Measurements from ENCODE around the gene SLC16A3. TPM values are rescaled to one million over a fixed set of nuclear protein-coding genes. Genes with fewer than 3 reads are reported as not detected.

Gene SLC16A3
- total RNA-seq, 2 donors from 2014 or later = 2.0 to 5.4 TPM

DNA sequence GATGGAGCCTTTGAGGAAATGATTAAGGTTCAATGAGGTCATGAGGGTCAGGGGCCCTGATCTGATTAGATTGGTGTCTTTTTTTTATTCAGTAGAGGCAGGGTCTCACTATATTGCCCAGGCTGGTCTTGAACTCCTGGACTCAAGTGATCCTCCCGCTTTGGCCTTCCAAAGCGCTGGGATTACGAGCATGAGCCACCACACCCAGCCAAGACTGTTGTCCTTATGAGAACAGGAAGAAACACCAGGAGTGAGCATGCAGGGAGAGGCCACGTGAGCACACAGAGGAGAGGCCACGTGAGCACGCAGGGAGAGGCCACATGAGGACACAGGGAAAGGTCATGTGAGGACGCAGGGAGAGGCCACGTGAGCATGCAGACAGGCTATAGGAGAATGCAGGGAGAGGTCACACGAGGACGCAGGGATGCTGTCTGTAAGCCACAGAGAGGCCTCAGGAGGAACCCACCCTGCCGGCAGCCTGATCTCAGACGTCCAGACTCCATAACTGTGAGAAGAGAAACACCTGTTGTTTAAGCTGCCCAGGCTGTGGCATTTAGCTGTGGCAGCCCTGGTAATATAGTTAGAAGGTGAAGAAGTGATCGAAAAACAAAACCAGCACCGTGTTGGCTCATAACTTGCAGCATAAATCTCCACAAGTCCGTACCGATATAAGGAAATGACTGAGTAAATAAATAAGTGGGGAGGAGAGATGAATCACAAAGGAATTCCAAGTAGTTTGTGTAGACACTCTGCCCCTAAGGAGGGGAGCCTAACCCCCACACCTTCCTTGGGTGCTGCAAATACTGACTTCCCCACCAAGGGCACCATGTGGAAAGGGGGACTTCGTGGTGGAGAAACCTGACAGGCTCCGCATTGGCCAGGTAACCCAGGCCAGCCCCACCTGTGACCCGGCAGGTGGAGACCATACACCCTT is 59.3 kb downstream of the SLC16A3 start:
- intact Hi-C loops (cut with DNase I) = no loop called here
- WGBS, 2 donors = 14 to 15% methylated on average over 18 to 19 of the region's 19 CpGs
- Histone ChIP-seq H3K9me3 (no peaks in the 10 kb centered on the region), H3K27ac (peak overlapping the region; percentile 81 to 98 (median 92)), H3K27me3 (no peaks in the 10 kb centered on the region), H3K36me3 (replicated peaks in 1 of 2; ENCODE audit: insufficient read depth in 1 of 2, low read depth in 2 of 2) (no peaks in the 10 kb centered on the region), H3K4me3 (no peak overlapping the region), H3K4me1 (peaks cover 38% of the 10 kb centered on the region)
- TF ChIP-seq, protein P1, sequence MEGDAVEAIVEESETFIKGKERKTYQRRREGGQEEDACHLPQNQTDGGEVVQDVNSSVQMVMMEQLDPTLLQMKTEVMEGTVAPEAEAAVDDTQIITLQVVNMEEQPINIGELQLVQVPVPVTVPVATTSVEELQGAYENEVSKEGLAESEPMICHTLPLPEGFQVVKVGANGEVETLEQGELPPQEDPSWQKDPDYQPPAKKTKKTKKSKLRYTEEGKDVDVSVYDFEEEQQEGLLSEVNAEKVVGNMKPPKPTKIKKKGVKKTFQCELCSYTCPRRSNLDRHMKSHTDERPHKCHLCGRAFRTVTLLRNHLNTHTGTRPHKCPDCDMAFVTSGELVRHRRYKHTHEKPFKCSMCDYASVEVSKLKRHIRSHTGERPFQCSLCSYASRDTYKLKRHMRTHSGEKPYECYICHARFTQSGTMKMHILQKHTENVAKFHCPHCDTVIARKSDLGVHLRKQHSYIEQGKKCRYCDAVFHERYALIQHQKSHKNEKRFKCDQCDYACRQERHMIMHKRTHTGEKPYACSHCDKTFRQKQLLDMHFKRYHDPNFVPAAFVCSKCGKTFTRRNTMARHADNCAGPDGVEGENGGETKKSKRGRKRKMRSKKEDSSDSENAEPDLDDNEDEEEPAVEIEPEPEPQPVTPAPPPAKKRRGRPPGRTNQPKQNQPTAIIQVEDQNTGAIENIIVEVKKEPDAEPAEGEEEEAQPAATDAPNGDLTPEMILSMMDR (IDR thresholded peaks at IDR 0.05) = peak in 1 of 7 experiments; percentile 9
- TF ChIP-seq POLR2A (IDR thresholded peaks at IDR 0.05) = peak in 2 of 3 donors; percentile 56 to 71
- ATAC-seq = peak; percentile 78
- peak; percentile 94 to 98 (median 96) for DNase-seq

Small RNAs within 50 kb of the gene (microRNA-seq; reads per million reads assigned to microRNA genes)
- 0 reads per million in 2 donors for gene MIR6787 (ENCODE audit: borderline number of aligned reads in 2 of 2, borderline replicate concordance in 2 of 2)

Other genes starting within 250 kb of the SLC16A3 start
- 10 to 100 TPM; 16.5 to 24.4 TPM for gene CENPX, start 206.2 kb upstream of the SLC16A3 start, total RNA-seq
- gene LRRC45, start 205.7 kb upstream of the SLC16A3 start, total RNA-seq = 10 to 100 TPM in 1 of 2 donors, 1 to 10 TPM in 1; 8.0 to 36.3 TPM
- 1 to 10 TPM in 1 of 2 donors, not detected in 1; 3.1 TPM for gene RAC3, start 197.4 kb upstream of the SLC16A3 start, total RNA-seq
- 100 to 1,000 TPM in 1 of 2 donors, 10 to 100 TPM in 1; 82.2 to 205 TPM for gene DCXR, start 191.3 kb upstream of the SLC16A3 start, total RNA-seq
- 10 to 100 TPM; 37.9 to 43.1 TPM for gene RFNG, start 177.2 kb upstream of the SLC16A3 start, total RNA-seq
- 10 to 100 TPM; 63.0 to 86.4 TPM for gene GPS1, start 177.1 kb upstream of the SLC16A3 start, total RNA-seq
- 100 to 1,000 TPM in 1 of 2 donors, 10 to 100 TPM in 1; 76.0 to 128 TPM for gene DUS1L, start 163.2 kb upstream of the SLC16A3 start, total RNA-seq
- 100 to 1,000 TPM in 1 of 2 donors, 10 to 100 TPM in 1; 16.3 to 388 TPM for gene FASN, start 130.8 kb upstream of the SLC16A3 start, total RNA-seq
- gene CCDC57, start 16.2 kb upstream of the SLC16A3 start, total RNA-seq = 10 to 100 TPM; 24.1 to 60.3 TPM
- gene CSNK1D, start 44.7 kb downstream of the SLC16A3 start, total RNA-seq = 100 to 1,000 TPM in 1 of 2 donors, 10 to 100 TPM in 1; 37.6 to 116 TPM
- not detected for gene CD7, start 88.6 kb downstream of the SLC16A3 start, total RNA-seq
- gene SECTM1, start 104.7 kb downstream of the SLC16A3 start, total RNA-seq = 1 to 10 TPM; 5.4 to 6.3 TPM
- gene TEX19, start 130.2 kb downstream of the SLC16A3 start, total RNA-seq = not detected
- not detected for gene UTS2R, start 142.7 kb downstream of the SLC16A3 start, total RNA-seq
- 100 to 1,000 TPM in 1 of 2 donors, 10 to 100 TPM in 1; 54.7 to 188 TPM for gene HEXD, start 189.3 kb downstream of the SLC16A3 start, total RNA-seq
- gene OGFOD3, start 189.5 kb downstream of the SLC16A3 start, total RNA-seq = 10 to 100 TPM; 16.8 to 40.0 TPM
- 10 to 100 TPM; 53.1 to 68.2 TPM for gene CYBC1, start 221.7 kb downstream of the SLC16A3 start, total RNA-seq
- 10 to 100 TPM; 14.5 to 85.4 TPM for gene NARF, start 229.7 kb downstream of the SLC16A3 start, total RNA-seq

All from body of pancreas (tissue), 4 donors.